B cell (primary cell): ENCODE measurements around the gene ANO5. TPM values are rescaled to one million over a fixed set of nuclear protein-coding genes. Genes with fewer than 3 reads are reported as not detected.

Source experiments
- ATAC-seq: fragments of 200-7000 bp; cut with Tn5 transposase; one replicate; pipeline ENCODE4 v1.10.0; 2021; ENCODE audit warnings: low read depth, mild to moderate bottlenecking, moderate number of reproducible peaks, moderate library complexity
- CTCF ChIA-PET: fragments of 350-600 bp; sonication (Branson Sonifier 250); formaldehyde crosslinking; loops from one replicate; lab custom pipeline; 2021; ENCODE audit warnings: antibody characterized with exemption, inconsistent platforms; lab: Charles Lee
- POLR2A ChIA-PET: fragments of 350-600 bp; sonication (Branson Sonifier 250); formaldehyde crosslinking; loops from one replicate; lab custom pipeline; 2021; ENCODE audit warnings: antibody characterized with exemption; lab: Charles Lee
- DNase-seq: peaks from one replicate; pipeline ENCODE4 v3.0.0; 2013
- H2AFZ ChIP-seq: 2 replicates; pipeline ENCODE4 v1.6.1; 2012; ENCODE audit warnings: mild to moderate bottlenecking, low read depth, low read length; ENCODE audit not compliant: insufficient read depth, poor library complexity, severe bottlenecking
- H3K27ac ChIP-seq, 2 donors: 1 replicate in 1 of 2; 2 replicates in 1 of 2; pipeline ENCODE4 v1.5.1; 2012 to 2013; ENCODE audit warnings: low read length in 2 of 2, mild to moderate bottlenecking in 2 of 2, moderate library complexity in 1 of 2
- H3K27me3 ChIP-seq, 4 experiments: fragments of 200-600 bp in 1 of 4; sonication (generic) in 1 of 4; replicated peaks in 1 of 4; 1 replicate in 2 of 4; 2 replicates in 2 of 4; pipeline versions ENCODE4 v1.6.1 to v1.7.0; 2013 to 2016; ENCODE audit warnings: low read length in 3 of 4, mild to moderate bottlenecking in 2 of 4, mixed read lengths in 1 of 4, moderate library complexity in 1 of 4; ENCODE audit not compliant: insufficient read depth in 4 of 4, control insufficient read depth in 3 of 4; ENCODE audit errors: control extremely low read depth in 1 of 4
- H3K36me3 ChIP-seq, 2 experiments: replicated peaks in 1 of 2; 1 replicate in 1 of 2; 2 replicates in 1 of 2; pipeline versions ENCODE4 v1.6.1 to v1.7.1; 2013; ENCODE audit warnings: low read length in 1 of 2; ENCODE audit not compliant: insufficient read depth in 2 of 2, control insufficient read depth in 1 of 2; ENCODE audit errors: control extremely low read depth in 1 of 2, extremely low read depth in 1 of 2
- H3K4me1 ChIP-seq, 2 donors: fragments of 200-600 bp in 1 of 2; sonication (generic) in 1 of 2; 1 replicate in 1 of 2; 2 replicates in 1 of 2; pipeline versions ENCODE4 v1.5.1 to v1.6.1; 2013 to 2017; ENCODE audit warnings: low read length in 2 of 2; ENCODE audit not compliant: control insufficient read depth in 2 of 2, insufficient read depth in 2 of 2
- H3K4me2 ChIP-seq: replicated peaks from 2 replicates; pipeline ENCODE3; 2012; ENCODE audit warnings: mild to moderate bottlenecking, low read depth, low read length; ENCODE audit not compliant: poor library complexity, severe bottlenecking
- H3K4me3 ChIP-seq, 5 experiments: fragments of 200-600 bp in 1 of 5; sonication (generic) in 1 of 5; 1 replicate in 3 of 5; 2 replicates in 2 of 5; pipeline versions ENCODE4 v1.5.1 to v1.7.0; 2011 to 2016; ENCODE audit warnings: low read length in 4 of 5, mild to moderate bottlenecking in 4 of 5, low read depth in 2 of 5, control low read depth in 1 of 5, moderate library complexity in 1 of 5; ENCODE audit not compliant: insufficient read depth in 1 of 5; ENCODE audit errors: control extremely low read depth in 1 of 5, extremely low read depth in 1 of 5
- H3K79me2 ChIP-seq: fragments of 200-600 bp; sonication (generic); one replicate; pipeline ENCODE4 v1.6.0; 2016; ENCODE audit warnings: low read length; ENCODE audit not compliant: control insufficient read depth, insufficient read depth
- H3K9ac ChIP-seq: fragments of 200-600 bp; sonication (generic); 2 replicates; pipeline ENCODE4 v1.6.1; 2017; ENCODE audit warnings: mild to moderate bottlenecking, low read length, moderate library complexity
- H3K9me3 ChIP-seq, 3 donors: one replicate each; pipeline versions ENCODE4 v1.6.1 to v1.7.1; 2013; ENCODE audit warnings: low read length in 2 of 3; ENCODE audit not compliant: control insufficient read depth in 2 of 3, insufficient read depth in 1 of 3; ENCODE audit errors: control extremely low read depth in 1 of 3
- H4K20me1 ChIP-seq: 2 replicates; pipeline ENCODE4 v1.6.0; 2012; ENCODE audit warnings: mild to moderate bottlenecking, low read length; ENCODE audit not compliant: insufficient read depth, control insufficient read depth, poor library complexity, severe bottlenecking
- H3K27ac Mint-ChIP-seq: one replicate; pipeline ENCODE4 v1.8.0; 2021; ENCODE audit warnings: mixed read lengths
- H3K27me3 Mint-ChIP-seq: one replicate; pipeline ENCODE4 v1.8.0; 2021; ENCODE audit warnings: mixed read lengths
- H3K4me1 Mint-ChIP-seq: one replicate; pipeline ENCODE4 v1.8.0; 2021; ENCODE audit warnings: mixed read lengths
- H3K4me3 Mint-ChIP-seq: one replicate; pipeline ENCODE4 v1.8.0; 2021; ENCODE audit warnings: mixed read lengths
- H3K9me3 Mint-ChIP-seq: one replicate; pipeline ENCODE4 v1.8.0; 2022; ENCODE audit warnings: mixed read lengths; ENCODE audit not compliant: insufficient read depth
- EZH2 ChIP-seq: IDR thresholded peaks from 2 replicates; pipeline ENCODE4 v1.6.1; 2012; ENCODE audit warnings: borderline replicate concordance, low read depth, mild to moderate bottlenecking, moderate library complexity, low read length; ENCODE audit not compliant: insufficient read depth, poor library complexity, severe bottlenecking
- WGBS: methylation state at CpG from one replicate; pipeline ENCODE4 v1.1.5; 2013; ENCODE audit warnings: missing lambda C conversion rate; ENCODE audit not compliant: insufficient coverage; 5-methylcytosine and 5-hydroxymethylcytosine counted together
- intact Hi-C: fragments of 100-400 bp; cut with micrococcal nuclease; formaldehyde crosslinking; loops from one replicate; pipeline ENCODE4 v1.10.0; 2022
- polyA plus RNA-seq: library from polyadenylated mRNA; depleted of rRNA; stranded (reverse); fragments of >200 nt; gene quantifications from 2 replicates; pipeline ENCODE4 v1.2.3, GENCODE V29; 2012
- total RNA-seq, 2 donors: library from RNA; stranded (reverse); fragments of 120-200 nt in 1 of 2; gene quantifications; 1 replicate in 1 of 2; 2 replicates in 1 of 2; pipeline versions ENCODE4 v1.2.3 to v1.2.4, GENCODE V29; 2013 to 2022
- TF ChIP-seq, protein P1 (sequence below): fragments of 200-600 bp; IDR thresholded peaks from one replicate; pipeline ENCODE4 v1.8.0; 2022; ENCODE audit warnings: antibody characterized with exemption, mild to moderate bottlenecking

The ANO5 gene
- total and polyA plus RNA-seq, 2 donors (not counting 1 experiment from before 2014, with no cell fraction given): not detected

DNA sequence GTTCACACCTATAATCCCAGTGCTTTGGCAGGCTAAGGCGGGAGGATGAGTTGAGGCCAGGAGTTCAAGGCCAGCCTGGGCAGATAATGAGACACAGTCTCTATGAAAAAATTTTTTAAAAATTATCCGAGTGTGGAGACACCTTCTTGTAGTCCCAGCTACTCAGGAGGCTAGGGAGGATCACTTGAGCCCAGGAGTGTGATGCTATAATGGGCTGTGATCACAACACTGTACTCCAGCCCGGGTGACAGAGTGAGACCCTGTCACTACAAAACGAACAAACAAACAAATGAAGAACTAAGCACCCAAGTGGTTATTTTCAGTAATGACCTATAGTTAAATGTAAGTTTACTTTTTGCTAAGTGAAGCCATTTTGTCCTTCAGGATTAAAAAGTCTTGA lies 32.3 kb downstream of the ANO5 start:
- Mint-ChIP-seq H3K27ac (no peak overlapping the region), H3K4me1 (no peaks in the 10 kb centered on the region), H3K9me3 (no peaks in the 10 kb centered on the region), H3K4me3 (no peak overlapping the region), H3K27me3 (no peaks in the 10 kb centered on the region)
- no peak for ATAC-seq
- no peaks in the 10 kb centered on the region for H3K36me3 ChIP-seq
- H3K27ac ChIP-seq: no peak overlapping the region
- ChIA-PET CTCF (no interaction called here), POLR2A (no interaction called here)
- intact Hi-C loops: no loop called here
- no peak overlapping the region for H3K4me2 ChIP-seq
- TF ChIP-seq, protein P1, sequence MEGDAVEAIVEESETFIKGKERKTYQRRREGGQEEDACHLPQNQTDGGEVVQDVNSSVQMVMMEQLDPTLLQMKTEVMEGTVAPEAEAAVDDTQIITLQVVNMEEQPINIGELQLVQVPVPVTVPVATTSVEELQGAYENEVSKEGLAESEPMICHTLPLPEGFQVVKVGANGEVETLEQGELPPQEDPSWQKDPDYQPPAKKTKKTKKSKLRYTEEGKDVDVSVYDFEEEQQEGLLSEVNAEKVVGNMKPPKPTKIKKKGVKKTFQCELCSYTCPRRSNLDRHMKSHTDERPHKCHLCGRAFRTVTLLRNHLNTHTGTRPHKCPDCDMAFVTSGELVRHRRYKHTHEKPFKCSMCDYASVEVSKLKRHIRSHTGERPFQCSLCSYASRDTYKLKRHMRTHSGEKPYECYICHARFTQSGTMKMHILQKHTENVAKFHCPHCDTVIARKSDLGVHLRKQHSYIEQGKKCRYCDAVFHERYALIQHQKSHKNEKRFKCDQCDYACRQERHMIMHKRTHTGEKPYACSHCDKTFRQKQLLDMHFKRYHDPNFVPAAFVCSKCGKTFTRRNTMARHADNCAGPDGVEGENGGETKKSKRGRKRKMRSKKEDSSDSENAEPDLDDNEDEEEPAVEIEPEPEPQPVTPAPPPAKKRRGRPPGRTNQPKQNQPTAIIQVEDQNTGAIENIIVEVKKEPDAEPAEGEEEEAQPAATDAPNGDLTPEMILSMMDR: no peak
- no peak for TF ChIP-seq EZH2
- no peaks in the 10 kb centered on the region for H3K9me3 ChIP-seq
- H2AFZ ChIP-seq: no peak overlapping the region
- no peaks in the 10 kb centered on the region for H3K79me2 ChIP-seq
- H3K4me3 ChIP-seq: no peak overlapping the region
- no peak overlapping the region for H3K9ac ChIP-seq
- H3K4me1 ChIP-seq: no peaks in the 10 kb centered on the region
- no peak for DNase-seq
- H3K27me3 ChIP-seq: no peaks in the 10 kb centered on the region
- WGBS: 100% methylated on average over 1 of the region's 4 CpGs
- no peaks in the 10 kb centered on the region for H4K20me1 ChIP-seq

- Histone ChIP-seq H3K27me3 (no peaks in the 10 kb centered on the region), H3K36me3 (no peaks in the 10 kb centered on the region), H3K79me2 (no peaks in the 10 kb centered on the region), H3K9me3 (no peaks in the 10 kb centered on the region), H3K4me1 (no peaks in the 10 kb centered on the region), H3K4me2 (no peak overlapping the region), H3K27ac (no peak overlapping the region), H3K9ac (no peak overlapping the region), H3K4me3 (no peak overlapping the region), H4K20me1 (no peaks in the 10 kb centered on the region), H2AFZ (no peak overlapping the region)
- ATAC-seq (no peak), DNase-seq (no peak)
- intact Hi-C loops: no loop called here
- no peaks in the 10 kb centered on the region for H3K27me3 Mint-ChIP-seq
- no peak overlapping the region for H3K4me3 Mint-ChIP-seq
- H3K4me1 Mint-ChIP-seq: no peaks in the 10 kb centered on the region
- H3K9me3 Mint-ChIP-seq: no peaks in the 10 kb centered on the region
- ChIA-PET POLR2A (no interaction called here), CTCF (interaction anchor here (1.2 kb wide), 1 partner anchor 9 kb away, joined by 3 read pairs; no protein-coding TSS in a partner anchor)
- WGBS: no CpG with 5 or more reads among the region's 1 CpG
- no peak overlapping the region for H3K27ac Mint-ChIP-seq
- TF ChIP-seq, protein P1: no peak
- TF ChIP-seq EZH2: no peak
Measured at GRCh38 chr11:22234743-22235142, 41.9 kb downstream of the ANO5 start.
